ENCODE measurements around the gene RDX. TPM values are rescaled to one million over a fixed set of nuclear protein-coding genes. Genes with fewer than 3 reads are reported as not detected.

Gene RDX
- total and polyA plus RNA-seq, 2 experiments from 2014 or later: 45.2 to 226 TPM

DNA sequence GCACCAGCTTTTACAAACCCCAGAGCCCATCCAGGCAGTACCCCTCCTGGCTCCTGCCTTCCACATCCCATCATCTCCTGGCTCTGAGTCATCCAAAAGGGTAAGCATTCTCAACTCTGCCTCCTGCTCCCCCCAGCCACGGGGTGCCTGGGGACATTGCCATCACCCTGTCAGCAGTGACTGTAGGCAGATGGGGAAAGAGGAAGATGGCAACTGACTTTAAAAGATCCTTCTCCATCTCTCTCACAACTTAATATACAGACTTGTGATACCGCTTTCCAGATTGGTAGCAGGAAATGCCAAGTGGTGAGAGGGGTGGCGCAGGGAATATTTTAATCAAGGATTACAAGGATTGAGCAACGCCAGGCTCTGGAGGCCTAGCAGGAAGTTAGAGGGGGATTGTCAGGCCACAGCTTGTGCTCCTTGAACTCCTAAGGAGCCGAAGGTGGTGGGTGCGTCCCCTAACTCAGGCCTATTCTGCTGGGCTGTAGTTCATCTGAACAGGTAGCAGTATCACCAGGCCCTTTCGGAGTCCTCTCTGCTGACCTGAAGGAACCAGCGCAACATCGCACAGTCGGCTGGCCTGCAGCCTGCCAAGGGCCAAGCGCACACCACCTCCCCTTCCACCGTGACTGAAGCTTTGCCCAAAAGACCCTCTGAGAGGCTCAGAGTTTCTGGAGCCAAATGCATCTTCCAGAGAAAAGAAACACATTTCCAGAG, 119.9 kb downstream of the RDX start:
- Histone ChIP-seq H3K4me2 (no peak overlapping the region), H3K27ac (ENCODE audit: low read depth) (no peak overlapping the region), H4K20me1 (replicated peaks; ENCODE audit: insufficient read depth) (no peaks in the 10 kb centered on the region), H3K27me3 (ENCODE audit: insufficient read depth) (peaks cover 10% of the 10 kb centered on the region), H2AFZ (no peak overlapping the region), H3K4me1 (ENCODE audit: insufficient read depth) (peaks cover 35% of the 10 kb centered on the region), H3F3A (replicated peaks; ENCODE audit: low read depth) (peaks cover 5% of the 10 kb centered on the region; the same call in 1 of the 2 replicates), H3K36me3 (ENCODE audit: insufficient read depth) (no peaks in the 10 kb centered on the region), H3K4me3 (no peak overlapping the region), H3K9me2 (ENCODE audit: insufficient read depth) (peaks cover 5% of the 10 kb centered on the region; the same call in 1 of the 2 replicates), H3K79me2 (replicated peaks; ENCODE audit: insufficient read depth) (no peaks in the 10 kb centered on the region)
- Mint-ChIP-seq H3K27me3 (ENCODE audit: insufficient read depth, low read depth, poor library complexity) (peaks cover 11% of the 10 kb centered on the region), H3K36me3 (ENCODE audit: low read depth) (no peaks in the 10 kb centered on the region), H3K4me3 (no peak overlapping the region), H3K9me3 (peaks cover 4% of the 10 kb centered on the region; the same call in 1 of the 3 replicates), H3K27ac (no peak overlapping the region), H3K4me1 (peaks cover 43% of the 10 kb centered on the region)
- ATAC-seq: no peak
- no peak for TF ChIP-seq ZNF114 (CRISPR knock-in tag; IDR thresholded peaks at IDR 0.05)
- no peak for TF ChIP-seq EZH2phosphoT487 (IDR thresholded peaks at IDR 0.05; ENCODE audit: unreplicated experiment)
- TF ChIP-seq STAT1 (IDR thresholded peaks at IDR 0.05; ENCODE audit: unreplicated experiment): no peak
- TF ChIP-seq EZH2 (IDR thresholded peaks at IDR 0.05; ENCODE audit: low read depth, unreplicated experiment): no peak
- TF ChIP-seq, protein P1, sequence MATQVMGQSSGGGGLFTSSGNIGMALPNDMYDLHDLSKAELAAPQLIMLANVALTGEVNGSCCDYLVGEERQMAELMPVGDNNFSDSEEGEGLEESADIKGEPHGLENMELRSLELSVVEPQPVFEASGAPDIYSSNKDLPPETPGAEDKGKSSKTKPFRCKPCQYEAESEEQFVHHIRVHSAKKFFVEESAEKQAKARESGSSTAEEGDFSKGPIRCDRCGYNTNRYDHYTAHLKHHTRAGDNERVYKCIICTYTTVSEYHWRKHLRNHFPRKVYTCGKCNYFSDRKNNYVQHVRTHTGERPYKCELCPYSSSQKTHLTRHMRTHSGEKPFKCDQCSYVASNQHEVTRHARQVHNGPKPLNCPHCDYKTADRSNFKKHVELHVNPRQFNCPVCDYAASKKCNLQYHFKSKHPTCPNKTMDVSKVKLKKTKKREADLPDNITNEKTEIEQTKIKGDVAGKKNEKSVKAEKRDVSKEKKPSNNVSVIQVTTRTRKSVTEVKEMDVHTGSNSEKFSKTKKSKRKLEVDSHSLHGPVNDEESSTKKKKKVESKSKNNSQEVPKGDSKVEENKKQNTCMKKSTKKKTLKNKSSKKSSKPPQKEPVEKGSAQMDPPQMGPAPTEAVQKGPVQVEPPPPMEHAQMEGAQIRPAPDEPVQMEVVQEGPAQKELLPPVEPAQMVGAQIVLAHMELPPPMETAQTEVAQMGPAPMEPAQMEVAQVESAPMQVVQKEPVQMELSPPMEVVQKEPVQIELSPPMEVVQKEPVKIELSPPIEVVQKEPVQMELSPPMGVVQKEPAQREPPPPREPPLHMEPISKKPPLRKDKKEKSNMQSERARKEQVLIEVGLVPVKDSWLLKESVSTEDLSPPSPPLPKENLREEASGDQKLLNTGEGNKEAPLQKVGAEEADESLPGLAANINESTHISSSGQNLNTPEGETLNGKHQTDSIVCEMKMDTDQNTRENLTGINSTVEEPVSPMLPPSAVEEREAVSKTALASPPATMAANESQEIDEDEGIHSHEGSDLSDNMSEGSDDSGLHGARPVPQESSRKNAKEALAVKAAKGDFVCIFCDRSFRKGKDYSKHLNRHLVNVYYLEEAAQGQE (IDR thresholded peaks at IDR 0.05; ENCODE audit: unreplicated experiment): no peak
- TF ChIP-seq, protein P2, sequence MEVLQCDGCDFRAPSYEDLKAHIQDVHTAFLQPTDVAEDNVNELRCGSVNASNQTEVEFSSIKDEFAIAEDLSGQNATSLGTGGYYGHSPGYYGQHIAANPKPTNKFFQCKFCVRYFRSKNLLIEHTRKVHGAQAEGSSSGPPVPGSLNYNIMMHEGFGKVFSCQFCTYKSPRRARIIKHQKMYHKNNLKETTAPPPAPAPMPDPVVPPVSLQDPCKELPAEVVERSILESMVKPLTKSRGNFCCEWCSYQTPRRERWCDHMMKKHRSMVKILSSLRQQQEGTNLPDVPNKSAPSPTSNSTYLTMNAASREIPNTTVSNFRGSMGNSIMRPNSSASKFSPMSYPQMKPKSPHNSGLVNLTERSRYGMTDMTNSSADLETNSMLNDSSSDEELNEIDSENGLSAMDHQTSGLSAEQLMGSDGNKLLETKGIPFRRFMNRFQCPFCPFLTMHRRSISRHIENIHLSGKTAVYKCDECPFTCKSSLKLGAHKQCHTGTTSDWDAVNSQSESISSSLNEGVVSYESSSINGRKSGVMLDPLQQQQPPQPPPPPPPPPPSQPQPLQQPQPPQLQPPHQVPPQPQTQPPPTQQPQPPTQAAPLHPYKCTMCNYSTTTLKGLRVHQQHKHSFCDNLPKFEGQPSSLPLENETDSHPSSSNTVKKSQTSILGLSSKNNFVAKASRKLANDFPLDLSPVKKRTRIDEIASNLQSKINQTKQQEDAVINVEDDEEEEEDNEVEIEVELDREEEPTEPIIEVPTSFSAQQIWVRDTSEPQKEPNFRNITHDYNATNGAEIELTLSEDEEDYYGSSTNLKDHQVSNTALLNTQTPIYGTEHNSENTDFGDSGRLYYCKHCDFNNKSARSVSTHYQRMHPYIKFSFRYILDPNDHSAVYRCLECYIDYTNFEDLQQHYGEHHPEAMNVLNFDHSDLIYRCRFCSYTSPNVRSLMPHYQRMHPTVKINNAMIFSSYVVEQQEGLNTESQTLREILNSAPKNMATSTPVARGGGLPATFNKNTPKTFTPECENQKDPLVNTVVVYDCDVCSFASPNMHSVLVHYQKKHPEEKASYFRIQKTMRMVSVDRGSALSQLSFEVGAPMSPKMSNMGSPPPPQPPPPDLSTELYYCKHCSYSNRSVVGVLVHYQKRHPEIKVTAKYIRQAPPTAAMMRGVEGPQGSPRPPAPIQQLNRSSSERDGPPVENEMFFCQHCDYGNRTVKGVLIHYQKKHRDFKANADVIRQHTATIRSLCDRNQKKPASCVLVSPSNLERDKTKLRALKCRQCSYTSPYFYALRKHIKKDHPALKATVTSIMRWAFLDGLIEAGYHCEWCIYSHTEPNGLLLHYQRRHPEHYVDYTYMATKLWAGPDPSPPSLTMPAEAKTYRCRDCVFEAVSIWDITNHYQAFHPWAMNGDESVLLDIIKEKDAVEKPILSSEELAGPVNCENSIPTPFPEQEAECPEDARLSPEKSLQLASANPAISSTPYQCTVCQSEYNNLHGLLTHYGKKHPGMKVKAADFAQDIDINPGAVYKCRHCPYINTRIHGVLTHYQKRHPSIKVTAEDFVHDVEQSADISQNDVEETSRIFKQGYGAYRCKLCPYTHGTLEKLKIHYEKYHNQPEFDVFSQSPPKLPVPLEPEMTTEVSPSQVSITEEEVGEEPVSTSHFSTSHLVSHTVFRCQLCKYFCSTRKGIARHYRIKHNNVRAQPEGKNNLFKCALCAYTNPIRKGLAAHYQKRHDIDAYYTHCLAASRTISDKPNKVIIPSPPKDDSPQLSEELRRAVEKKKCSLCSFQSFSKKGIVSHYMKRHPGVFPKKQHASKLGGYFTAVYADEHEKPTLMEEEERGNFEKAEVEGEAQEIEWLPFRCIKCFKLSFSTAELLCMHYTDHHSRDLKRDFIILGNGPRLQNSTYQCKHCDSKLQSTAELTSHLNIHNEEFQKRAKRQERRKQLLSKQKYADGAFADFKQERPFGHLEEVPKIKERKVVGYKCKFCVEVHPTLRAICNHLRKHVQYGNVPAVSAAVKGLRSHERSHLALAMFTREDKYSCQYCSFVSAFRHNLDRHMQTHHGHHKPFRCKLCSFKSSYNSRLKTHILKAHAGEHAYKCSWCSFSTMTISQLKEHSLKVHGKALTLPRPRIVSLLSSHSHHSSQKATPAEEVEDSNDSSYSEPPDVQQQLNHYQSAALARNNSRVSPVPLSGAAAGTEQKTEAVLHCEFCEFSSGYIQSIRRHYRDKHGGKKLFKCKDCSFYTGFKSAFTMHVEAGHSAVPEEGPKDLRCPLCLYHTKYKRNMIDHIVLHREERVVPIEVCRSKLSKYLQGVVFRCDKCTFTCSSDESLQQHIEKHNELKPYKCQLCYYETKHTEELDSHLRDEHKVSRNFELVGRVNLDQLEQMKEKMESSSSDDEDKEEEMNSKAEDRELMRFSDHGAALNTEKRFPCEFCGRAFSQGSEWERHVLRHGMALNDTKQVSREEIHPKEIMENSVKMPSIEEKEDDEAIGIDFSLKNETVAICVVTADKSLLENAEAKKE (CRISPR knock-in tag; IDR thresholded peaks at IDR 0.05): no peak
- DNase-seq (ENCODE audit: low spot score): no peak

All from GM23338 (cell line).